Keratinocyte (primary cell): ENCODE data around the gene RPS19BP1. TPM values are rescaled to one million over a fixed set of nuclear protein-coding genes. Genes with fewer than 3 reads are reported as not detected.

Source experiments
- DNase-seq: peaks from one replicate; pipeline ENCODE4 v3.0.0-alpha.2; 2011; ENCODE audit warnings: low read depth, missing footprints, low spot score
- FAIRE-seq: peaks from 2 replicates; lab custom pipeline; 2011; peaks lifted over from hg19 to GRCh38; lab: Jason Lieb, UNC
- H2AFZ ChIP-seq: 2 replicates; pipeline ENCODE4 v1.6.0; 2012; ENCODE audit warnings: low read length, control low read depth, inconsistent platforms; ENCODE audit not compliant: control insufficient read depth
- H3K27ac ChIP-seq: 2 replicates; pipeline ENCODE4 v1.5.1; 2011; ENCODE audit warnings: low read length; ENCODE audit not compliant: control insufficient read depth, insufficient read depth
- H3K27me3 ChIP-seq: 3 replicates; pipeline ENCODE4 v1.6.0; 2011; ENCODE audit warnings: low read length; ENCODE audit not compliant: control insufficient read depth, insufficient read depth; ENCODE audit errors: extremely low read depth
- H3K36me3 ChIP-seq, 2 experiments: 2 replicates in 1 of 2; 3 replicates in 1 of 2; pipeline ENCODE4 v1.5.1; 2011; ENCODE audit warnings: low read length in 2 of 2, mild to moderate bottlenecking in 1 of 2; ENCODE audit not compliant: control insufficient read depth in 2 of 2, insufficient read depth in 2 of 2; ENCODE audit errors: extremely low read depth in 1 of 2
- H3K4me1 ChIP-seq: 3 replicates; pipeline ENCODE4 v1.5.1; 2011; ENCODE audit warnings: low read length; ENCODE audit not compliant: control insufficient read depth, insufficient read depth; ENCODE audit errors: extremely low read depth
- H3K4me2 ChIP-seq: 3 replicates; pipeline ENCODE4 v1.6.0; 2011; ENCODE audit warnings: low read depth, low read length; ENCODE audit not compliant: control insufficient read depth, insufficient read depth; ENCODE audit errors: extremely low read depth
- H3K4me3 ChIP-seq, 3 experiments: fragments of 200-600 bp in 1 of 3; sonication (generic) in 1 of 3; 2 replicates in 2 of 3; 3 replicates in 1 of 3; pipeline ENCODE4 v1.5.1; 2011 to 2016; ENCODE audit warnings: low read length in 3 of 3, mild to moderate bottlenecking in 3 of 3, control low read depth in 2 of 3, inconsistent platforms in 1 of 3, low read depth in 1 of 3, mixed read lengths in 1 of 3, mixed run types in 1 of 3, moderate library complexity in 1 of 3; ENCODE audit not compliant: control insufficient read depth in 2 of 3, insufficient read depth in 2 of 3; ENCODE audit errors: extremely low read depth in 1 of 3
- H3K79me2 ChIP-seq: 2 replicates; pipeline ENCODE4 v1.6.0; 2012; ENCODE audit warnings: low read length; ENCODE audit not compliant: control insufficient read depth, insufficient read depth
- H3K9ac ChIP-seq: 3 replicates; pipeline ENCODE4 v1.6.0; 2011; ENCODE audit warnings: low read length; ENCODE audit not compliant: control insufficient read depth, insufficient read depth; ENCODE audit errors: extremely low read depth
- H3K9me1 ChIP-seq: 3 replicates; pipeline ENCODE4 v1.6.0; 2011; ENCODE audit warnings: low read length; ENCODE audit not compliant: control insufficient read depth, insufficient read depth; ENCODE audit errors: extremely low read depth
- H3K9me3 ChIP-seq: 2 replicates; pipeline ENCODE4 v1.5.1; 2012; ENCODE audit warnings: low read depth, low read length; ENCODE audit not compliant: control insufficient read depth
- H4K20me1 ChIP-seq: 3 replicates; pipeline ENCODE4 v1.6.0; 2011; ENCODE audit warnings: low read length; ENCODE audit not compliant: control insufficient read depth, insufficient read depth; ENCODE audit errors: extremely low read depth
- EZH2 ChIP-seq: IDR thresholded peaks from one replicate; pipeline ENCODE4 v1.6.1; 2012; ENCODE audit warnings: inconsistent platforms, mild to moderate bottlenecking, low read length, moderate library complexity
- dilution Hi-C: fragments of 300-500 bp; cut with MboI; formaldehyde crosslinking; loops from one replicate; pipeline ENCODE4 v1.7.0; 2020; ENCODE audit warnings: low sequenced_read_pairs; ENCODE audit not compliant: extremely low pct_ligation_motif_present
- polyA plus RNA-seq, 5 experiments: library from polyadenylated mRNA; depleted of rRNA in 3 of 5; stranded (reverse) in 3 of 5; stranded (forward) in 1 of 5; unstranded in 1 of 5; fragments of >200 nt; gene quantifications; 1 replicate in 1 of 5; 2 replicates in 3 of 5; 3 replicates in 1 of 5; pipeline versions ENCODE4 v1.2.1 to v1.2.3, GENCODE V29; 2011 to 2012; ENCODE audit warnings: missing spikeins in 2 of 5, low read depth in 1 of 5, low replicate concordance in 1 of 5
- TF ChIP-seq, protein P1 (sequence below), 3 experiments: IDR thresholded peaks in 1 of 3; conservative IDR thresholded peaks in 1 of 3; optimal IDR thresholded peaks in 1 of 3; 2 replicates in 2 of 3; 3 replicates in 1 of 3; pipeline versions ENCODE3 to v1.5.1; 2011; ENCODE audit warnings: low read length in 3 of 3, mild to moderate bottlenecking in 3 of 3, moderate library complexity in 2 of 3, control low read depth in 1 of 3, inconsistent platforms in 1 of 3; ENCODE audit not compliant: insufficient read depth in 2 of 3; ENCODE audit errors: extremely low read depth in 1 of 3

The RPS19BP1 gene
- polyA plus RNA-seq, 1 donor (not counting 4 experiments of a cell fraction or from before 2014, with no cell fraction given): 67.3 TPM

GRCh38 chr22:39491696-39492095, 40.9 kb downstream of the RPS19BP1 start:
- no peak for DNase-seq
- Histone ChIP-seq H3K9me3 (no peaks in the 10 kb centered on the region), H3K4me2 (no peak overlapping the region), H3K36me3 (no peaks in the 10 kb centered on the region), H3K4me3 (no peak overlapping the region), H3K79me2 (no peaks in the 10 kb centered on the region), H2AFZ (no peak overlapping the region), H3K27me3 (no peaks in the 10 kb centered on the region), H3K27ac (no peak overlapping the region), H4K20me1 (no peaks in the 10 kb centered on the region), H3K9me1 (no peaks in the 10 kb centered on the region), H3K4me1 (no peaks in the 10 kb centered on the region), H3K9ac (no peak overlapping the region)
- no peak for FAIRE-seq
- TF ChIP-seq EZH2: no peak
- TF ChIP-seq, protein P1, sequence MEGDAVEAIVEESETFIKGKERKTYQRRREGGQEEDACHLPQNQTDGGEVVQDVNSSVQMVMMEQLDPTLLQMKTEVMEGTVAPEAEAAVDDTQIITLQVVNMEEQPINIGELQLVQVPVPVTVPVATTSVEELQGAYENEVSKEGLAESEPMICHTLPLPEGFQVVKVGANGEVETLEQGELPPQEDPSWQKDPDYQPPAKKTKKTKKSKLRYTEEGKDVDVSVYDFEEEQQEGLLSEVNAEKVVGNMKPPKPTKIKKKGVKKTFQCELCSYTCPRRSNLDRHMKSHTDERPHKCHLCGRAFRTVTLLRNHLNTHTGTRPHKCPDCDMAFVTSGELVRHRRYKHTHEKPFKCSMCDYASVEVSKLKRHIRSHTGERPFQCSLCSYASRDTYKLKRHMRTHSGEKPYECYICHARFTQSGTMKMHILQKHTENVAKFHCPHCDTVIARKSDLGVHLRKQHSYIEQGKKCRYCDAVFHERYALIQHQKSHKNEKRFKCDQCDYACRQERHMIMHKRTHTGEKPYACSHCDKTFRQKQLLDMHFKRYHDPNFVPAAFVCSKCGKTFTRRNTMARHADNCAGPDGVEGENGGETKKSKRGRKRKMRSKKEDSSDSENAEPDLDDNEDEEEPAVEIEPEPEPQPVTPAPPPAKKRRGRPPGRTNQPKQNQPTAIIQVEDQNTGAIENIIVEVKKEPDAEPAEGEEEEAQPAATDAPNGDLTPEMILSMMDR (optimal IDR thresholded peaks at IDR 0.05 in 1 of 3, IDR thresholded peaks at IDR 0.05 in 1 of 3, conservative IDR thresholded peaks at IDR 0.05 in 1 of 3; ENCODE audit: extremely low read depth in 1 of 3, insufficient read depth in 2 of 3, low read length in 3 of 3): no peak
- dilution Hi-C loops: no loop called here

DNA sequence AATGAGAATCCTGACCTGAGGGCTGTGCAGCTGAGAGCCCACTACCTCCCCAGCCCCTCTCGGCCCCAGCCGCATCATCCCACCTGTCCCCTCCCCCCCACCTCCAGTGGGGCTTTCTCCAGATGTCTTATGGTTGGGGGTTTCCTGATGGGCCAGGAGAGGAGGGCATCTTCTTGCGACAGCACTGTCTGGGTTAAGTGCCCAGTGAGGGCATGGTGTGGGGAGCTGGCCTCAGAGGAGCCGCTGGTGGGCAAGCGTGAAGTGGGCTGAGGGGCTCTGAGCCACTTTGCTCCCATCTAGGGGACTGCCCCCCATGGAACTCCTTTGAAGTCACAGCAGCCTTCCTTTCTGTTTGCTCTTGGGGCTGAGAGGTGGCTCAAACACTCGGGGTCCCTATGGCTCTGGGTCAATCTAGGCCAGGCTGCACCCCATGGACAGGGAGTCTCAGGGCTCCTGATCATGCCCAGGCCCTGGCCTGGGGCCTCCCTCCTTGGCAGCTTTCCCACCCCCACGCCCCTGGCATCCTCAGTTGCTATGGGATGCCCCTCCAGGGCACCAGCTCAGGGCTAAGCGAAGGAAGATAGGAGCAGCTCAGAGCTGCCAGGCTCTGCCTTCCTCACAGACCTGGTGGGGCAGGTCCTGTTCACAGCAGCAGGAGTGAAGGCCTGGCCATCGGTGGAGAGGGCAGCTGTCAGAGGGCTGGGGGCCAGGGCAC, 41.4 kb downstream of the RPS19BP1 start:
- no peak overlapping the region for H3K9ac ChIP-seq
- TF ChIP-seq, protein P1 (optimal IDR thresholded peaks at IDR 0.05 in 1 of 3, IDR thresholded peaks at IDR 0.05 in 1 of 3, conservative IDR thresholded peaks at IDR 0.05 in 1 of 3; ENCODE audit: extremely low read depth in 1 of 3, insufficient read depth in 2 of 3, low read length in 3 of 3): no peak
- no peak for TF ChIP-seq EZH2
- no peak overlapping the region for H3K4me2 ChIP-seq
- no peak overlapping the region for H3K27ac ChIP-seq
- no peaks in the 10 kb centered on the region for H3K9me1 ChIP-seq
- dilution Hi-C loops: no loop called here
- no peak overlapping the region for H2AFZ ChIP-seq
- no peaks in the 10 kb centered on the region for H3K9me3 ChIP-seq
- no peak for DNase-seq
- no peak overlapping the region for H3K4me3 ChIP-seq
- H3K4me1 ChIP-seq: no peaks in the 10 kb centered on the region
- no peaks in the 10 kb centered on the region for H3K36me3 ChIP-seq
- no peak for FAIRE-seq
- no peaks in the 10 kb centered on the region for H3K79me2 ChIP-seq
- no peaks in the 10 kb centered on the region for H3K27me3 ChIP-seq
- no peaks in the 10 kb centered on the region for H4K20me1 ChIP-seq
